Thyroid gland (tissue), 4 donors: ENCODE data around the gene ABI3BP. TPM values are rescaled to one million over a fixed set of nuclear protein-coding genes. Genes with fewer than 3 reads are reported as not detected.

Experiments used
- DNase-seq, 2 donors: peaks; one replicate each; pipeline ENCODE4 v3.0.0-alpha.2; 2019
- H3K27ac ChIP-seq, 3 donors: fragments of 200-600 bp; sonication (generic); 1 replicate in 2 of 3; 2 replicates in 1 of 3; pipeline ENCODE4 v1.5.1; 2016 to 2019; ENCODE audit warnings: mild to moderate bottlenecking in 1 of 3, moderate library complexity in 1 of 3
- H3K27me3 ChIP-seq: fragments of 200-600 bp; sonication (generic); one replicate; pipeline ENCODE4 v1.5.1; 2019
- H3K36me3 ChIP-seq, 2 donors: fragments of 200-600 bp; sonication (generic); one replicate each; pipeline ENCODE4 v1.5.1; 2016 to 2019
- H3K4me1 ChIP-seq, 2 donors: fragments of 200-600 bp; sonication (generic); one replicate each; pipeline ENCODE4 v1.5.1; 2017 to 2019
- H3K4me3 ChIP-seq, 3 donors: fragments of 200-600 bp; sonication (generic); replicated peaks in 1 of 3; 1 replicate in 2 of 3; 2 replicates in 1 of 3; pipeline ENCODE4 v1.5.1; 2016; ENCODE audit warnings: mild to moderate bottlenecking in 1 of 3
- H3K9me3 ChIP-seq: fragments of 200-600 bp; sonication (generic); one replicate; pipeline ENCODE4 v1.5.1; 2017
- POLR2A ChIP-seq, 2 donors: fragments of 450-650 bp; IDR thresholded peaks; one replicate each; pipeline ENCODE4 v1.6.1; 2017; ENCODE audit warnings: antibody characterized with exemption in 2 of 2, mild to moderate bottlenecking in 2 of 2, moderate library complexity in 1 of 2
- WGBS, 2 donors: methylation state at CpG; one replicate each; pipeline ENCODE4 v1.1.5; 2017; 5-methylcytosine and 5-hydroxymethylcytosine counted together
- intact Hi-C: fragments of 100-400 bp; cut with DNase I; formaldehyde crosslinking; loops from one replicate; pipeline ENCODE4 v1.15.1; 2023
- total RNA-seq, 4 donors: library from RNA; depleted of rRNA; stranded (reverse); fragments of >200 nt; gene quantifications; one replicate each; pipeline ENCODE4 v1.2.3, GENCODE V29; 2016
- TF ChIP-seq, protein P1 (sequence below), 6 experiments: fragments of 200-600 bp in 3 of 6; fragments of 450-650 bp in 3 of 6; sonication (generic) in 3 of 6; IDR thresholded peaks; one replicate each; pipeline ENCODE4 v1.5.1; 2016 to 2019; ENCODE audit warnings: antibody characterized with exemption in 6 of 6, mild to moderate bottlenecking in 2 of 6, inconsistent platforms in 1 of 6, moderate library complexity in 1 of 6

The ABI3BP gene
- total RNA-seq, 4 donors from 2014 or later, result 68.7 to 133 (median 96.8) TPM

DNA sequence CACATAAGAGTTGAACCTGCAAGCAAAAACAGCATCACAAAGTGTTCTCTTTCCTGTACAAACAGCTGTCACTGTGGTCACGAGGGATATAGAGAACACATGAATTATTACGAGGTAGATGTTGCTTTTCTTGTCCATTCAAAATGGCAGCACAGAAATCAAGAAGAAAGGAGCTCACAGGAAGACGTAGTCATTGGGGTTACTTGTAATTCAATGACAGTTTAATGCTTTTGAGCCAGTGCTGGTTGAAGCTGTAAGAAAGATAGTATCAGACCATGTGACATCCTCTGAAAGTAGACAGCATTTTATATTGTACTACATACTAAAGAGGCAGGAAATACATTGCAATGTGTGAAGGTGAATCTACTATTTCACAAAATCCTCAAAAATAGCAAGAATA, 140.4 kb downstream of the ABI3BP start:
- no peak for DNase-seq
- H3K27me3 ChIP-seq, result no peaks in the 10 kb centered on the region
- no peak overlapping the region for H3K27ac ChIP-seq
- H3K9me3 ChIP-seq, result no peaks in the 10 kb centered on the region
- WGBS, 2 donors, result 72 to 91% methylated on average over 3 of the region's 3 CpGs
- intact Hi-C loops, result no loop called here
- TF ChIP-seq, protein P1, sequence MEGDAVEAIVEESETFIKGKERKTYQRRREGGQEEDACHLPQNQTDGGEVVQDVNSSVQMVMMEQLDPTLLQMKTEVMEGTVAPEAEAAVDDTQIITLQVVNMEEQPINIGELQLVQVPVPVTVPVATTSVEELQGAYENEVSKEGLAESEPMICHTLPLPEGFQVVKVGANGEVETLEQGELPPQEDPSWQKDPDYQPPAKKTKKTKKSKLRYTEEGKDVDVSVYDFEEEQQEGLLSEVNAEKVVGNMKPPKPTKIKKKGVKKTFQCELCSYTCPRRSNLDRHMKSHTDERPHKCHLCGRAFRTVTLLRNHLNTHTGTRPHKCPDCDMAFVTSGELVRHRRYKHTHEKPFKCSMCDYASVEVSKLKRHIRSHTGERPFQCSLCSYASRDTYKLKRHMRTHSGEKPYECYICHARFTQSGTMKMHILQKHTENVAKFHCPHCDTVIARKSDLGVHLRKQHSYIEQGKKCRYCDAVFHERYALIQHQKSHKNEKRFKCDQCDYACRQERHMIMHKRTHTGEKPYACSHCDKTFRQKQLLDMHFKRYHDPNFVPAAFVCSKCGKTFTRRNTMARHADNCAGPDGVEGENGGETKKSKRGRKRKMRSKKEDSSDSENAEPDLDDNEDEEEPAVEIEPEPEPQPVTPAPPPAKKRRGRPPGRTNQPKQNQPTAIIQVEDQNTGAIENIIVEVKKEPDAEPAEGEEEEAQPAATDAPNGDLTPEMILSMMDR (IDR thresholded peaks at IDR 0.05), result no peak
- no peak for TF ChIP-seq POLR2A (IDR thresholded peaks at IDR 0.05)
- no peaks in the 10 kb centered on the region for H3K4me1 ChIP-seq
- H3K4me3 ChIP-seq, result no peak overlapping the region
- no peaks in the 10 kb centered on the region for H3K36me3 ChIP-seq

DNA sequence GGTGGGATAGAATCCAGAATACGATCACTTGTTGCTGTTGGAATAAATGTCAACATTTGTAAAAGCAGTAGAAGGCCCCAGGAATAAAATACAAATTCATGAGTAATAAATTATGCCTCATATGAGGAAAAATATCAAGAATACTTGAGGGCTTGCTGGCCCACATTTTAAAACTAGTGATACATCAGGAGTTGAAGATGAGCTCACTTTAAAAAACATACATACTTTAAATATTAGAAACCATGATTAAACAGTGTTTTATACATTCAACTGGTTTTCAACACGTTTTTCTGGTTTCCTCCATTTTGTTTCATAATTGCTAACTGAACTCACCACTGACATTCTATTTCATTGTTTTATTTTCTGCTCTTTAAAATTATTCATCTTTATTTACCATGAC, 142.5 kb downstream of the ABI3BP start:
- intact Hi-C loops, result no loop called here

DNA sequence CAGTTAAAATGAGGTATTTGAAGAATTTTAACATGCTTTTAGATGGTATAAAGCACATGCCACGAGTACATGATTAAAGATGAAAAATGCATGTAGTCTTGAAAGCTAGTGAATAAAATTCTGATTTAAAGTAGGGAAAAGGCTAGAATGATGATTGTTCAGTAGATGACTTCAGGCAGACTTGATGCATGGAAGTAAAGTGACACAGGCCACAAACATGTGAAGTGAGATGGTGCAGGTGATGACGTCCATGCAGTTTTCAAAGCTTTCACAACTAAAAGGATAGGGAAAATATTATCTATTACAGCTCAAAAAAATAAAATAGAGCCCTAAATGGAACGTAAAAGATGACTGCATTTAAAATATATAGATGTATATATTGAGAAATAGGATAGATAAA, 143.1 kb downstream of the ABI3BP start:
- TF ChIP-seq, protein P1 (IDR thresholded peaks at IDR 0.05), result no peak
- TF ChIP-seq POLR2A (IDR thresholded peaks at IDR 0.05), result no peak
- H3K36me3 ChIP-seq, result no peaks in the 10 kb centered on the region
- WGBS, 2 donors, result 80 to 92% methylated on average over 3 of the region's 3 CpGs
- no peaks in the 10 kb centered on the region for H3K9me3 ChIP-seq
- no peaks in the 10 kb centered on the region for H3K4me1 ChIP-seq
- H3K27ac ChIP-seq, result no peak overlapping the region
- no peaks in the 10 kb centered on the region for H3K27me3 ChIP-seq
- DNase-seq, result no peak
- intact Hi-C loops, result no loop called here
- H3K4me3 ChIP-seq, result no peak overlapping the region

More for the DNA sequence above, 142.5 kb downstream of the ABI3BP start:
- H3K4me1 ChIP-seq, result no peaks in the 10 kb centered on the region
- WGBS, 2 donors, result 76 to 78% methylated on average over 2 of the region's 2 CpGs
- H3K9me3 ChIP-seq, result no peaks in the 10 kb centered on the region
- H3K27me3 ChIP-seq, result no peaks in the 10 kb centered on the region
- H3K4me3 ChIP-seq, result no peak overlapping the region
- H3K36me3 ChIP-seq, result no peaks in the 10 kb centered on the region
- no peak overlapping the region for H3K27ac ChIP-seq
- TF ChIP-seq POLR2A (IDR thresholded peaks at IDR 0.05), result no peak
- TF ChIP-seq, protein P1 (IDR thresholded peaks at IDR 0.05), result no peak
- DNase-seq, result no peak

DNA sequence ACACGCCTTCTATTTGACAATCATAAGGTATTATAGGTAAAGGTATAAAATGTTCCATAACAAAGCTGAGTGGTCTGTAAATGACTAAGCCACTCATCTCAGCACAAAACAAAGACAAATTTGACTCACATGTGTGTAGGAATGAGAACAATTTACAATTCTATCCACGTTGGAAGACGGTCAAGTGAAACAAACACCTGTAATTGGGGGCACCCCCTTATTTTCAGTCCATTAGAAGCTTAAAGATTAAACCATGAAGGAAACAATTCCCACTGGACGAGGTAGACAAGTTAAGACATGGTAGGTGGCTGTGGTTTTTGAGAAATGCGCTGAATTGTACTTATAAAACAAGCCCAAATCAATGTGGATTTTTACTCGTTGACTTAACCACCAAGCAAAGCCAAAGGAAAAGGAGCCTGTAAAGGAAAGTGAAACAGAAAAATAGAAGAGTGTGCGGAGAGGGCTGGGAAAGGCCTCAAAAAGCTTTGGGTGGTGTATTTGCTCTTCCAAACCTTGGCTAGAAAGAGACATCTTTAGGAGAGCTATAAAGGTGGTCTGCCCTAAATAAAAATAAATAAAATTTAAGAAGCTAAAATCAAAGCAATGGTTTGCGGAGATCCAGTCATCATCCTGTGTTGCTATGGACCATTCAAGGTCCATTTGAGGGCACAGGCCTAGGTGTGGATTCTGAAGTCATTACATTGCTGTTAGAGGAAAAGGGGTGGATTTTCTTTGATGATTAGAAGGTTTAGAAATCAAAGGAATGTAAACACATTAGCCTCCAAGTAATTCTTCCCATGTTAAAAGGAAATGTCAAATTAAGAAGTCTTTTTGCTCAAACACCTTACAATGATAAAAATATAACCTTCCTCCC, 148.9 kb downstream of the ABI3BP start:
- H3K4me3 ChIP-seq, result no peak overlapping the region
- H3K9me3 ChIP-seq, result no peaks in the 10 kb centered on the region
- H3K27me3 ChIP-seq, result no peaks in the 10 kb centered on the region
- no peak for TF ChIP-seq POLR2A (IDR thresholded peaks at IDR 0.05)
- TF ChIP-seq, protein P1 (IDR thresholded peaks at IDR 0.05), result no peak
- no peak overlapping the region for H3K27ac ChIP-seq
- DNase-seq, result no peak
- WGBS, 2 donors, result 77 to 87% methylated on average over 8 of the region's 8 CpGs
- no peaks in the 10 kb centered on the region for H3K36me3 ChIP-seq
- intact Hi-C loops, result no loop called here
- H3K4me1 ChIP-seq, result no peaks in the 10 kb centered on the region

DNA sequence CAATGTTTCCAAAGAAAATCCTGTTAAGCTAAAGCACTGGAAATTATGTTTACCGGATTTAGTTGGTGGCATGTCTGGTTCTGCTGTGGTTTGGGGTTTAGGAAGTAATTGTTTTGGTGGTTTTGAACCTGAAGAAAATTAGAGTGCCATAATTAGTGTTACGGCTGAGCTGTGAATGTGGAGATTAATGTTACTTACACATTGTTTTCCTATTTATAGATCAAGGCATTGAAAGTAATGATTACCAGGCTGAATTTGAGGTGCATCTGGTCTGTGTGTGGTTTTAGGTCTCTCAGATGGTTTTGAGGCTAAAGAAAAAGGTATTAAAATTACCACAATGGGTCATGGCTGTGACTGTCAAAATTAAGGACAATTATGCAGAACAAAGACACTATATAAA, 155.1 kb downstream of the ABI3BP start:
- intact Hi-C loops, result no loop called here
- Histone ChIP-seq H3K4me1 (no peaks in the 10 kb centered on the region), H3K9me3 (no peaks in the 10 kb centered on the region), H3K36me3 (no peaks in the 10 kb centered on the region), H3K4me3 (no peak overlapping the region), H3K27ac (no peak overlapping the region), H3K27me3 (no peaks in the 10 kb centered on the region)
- TF ChIP-seq POLR2A (IDR thresholded peaks at IDR 0.05), result no peak
- TF ChIP-seq, protein P1 (IDR thresholded peaks at IDR 0.05), result no peak
- no peak for DNase-seq
- 84% methylated on average over 2 of the region's 2 CpGs for WGBS, 2 donors
